ENCODE measurements around the gene ATRX. TPM values are rescaled to one million over a fixed set of nuclear protein-coding genes. Genes with fewer than 3 reads are reported as not detected.
"Not testable (repeated sequence)": the region's sequence is repeated elsewhere in the genome, so short reads cannot be mapped to it uniquely, and the experiment has no call there.

The ATRX gene
- total and polyA plus RNA-seq, 2 experiments from 2014 or later, result 72.5 to 76.0 TPM

DNA sequence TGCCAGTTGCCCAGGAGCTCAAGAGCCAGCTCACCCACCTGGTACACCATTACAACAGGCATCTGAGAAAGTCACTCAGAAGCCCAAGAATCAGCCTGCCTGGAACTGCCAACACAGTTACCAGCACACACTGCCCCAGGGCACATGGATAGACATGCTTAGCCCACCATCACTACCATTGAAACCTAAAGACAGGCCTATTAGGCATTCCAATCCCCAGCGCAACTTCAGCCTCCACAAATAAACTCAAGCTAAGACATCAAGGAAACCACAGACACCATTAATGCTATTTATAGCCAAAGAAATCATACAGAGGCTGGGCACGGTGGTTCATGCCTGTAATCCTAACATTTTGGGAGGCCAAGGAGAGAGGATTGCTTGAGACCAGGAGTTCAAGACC is 42.3 kb downstream of the ATRX start:
- peak in 1 of 2 donors; percentile 0 for DNase-seq (ENCODE audit: low read depth in 1 of 2, low spot score in 1 of 2)
- TF ChIP-seq, protein P1, sequence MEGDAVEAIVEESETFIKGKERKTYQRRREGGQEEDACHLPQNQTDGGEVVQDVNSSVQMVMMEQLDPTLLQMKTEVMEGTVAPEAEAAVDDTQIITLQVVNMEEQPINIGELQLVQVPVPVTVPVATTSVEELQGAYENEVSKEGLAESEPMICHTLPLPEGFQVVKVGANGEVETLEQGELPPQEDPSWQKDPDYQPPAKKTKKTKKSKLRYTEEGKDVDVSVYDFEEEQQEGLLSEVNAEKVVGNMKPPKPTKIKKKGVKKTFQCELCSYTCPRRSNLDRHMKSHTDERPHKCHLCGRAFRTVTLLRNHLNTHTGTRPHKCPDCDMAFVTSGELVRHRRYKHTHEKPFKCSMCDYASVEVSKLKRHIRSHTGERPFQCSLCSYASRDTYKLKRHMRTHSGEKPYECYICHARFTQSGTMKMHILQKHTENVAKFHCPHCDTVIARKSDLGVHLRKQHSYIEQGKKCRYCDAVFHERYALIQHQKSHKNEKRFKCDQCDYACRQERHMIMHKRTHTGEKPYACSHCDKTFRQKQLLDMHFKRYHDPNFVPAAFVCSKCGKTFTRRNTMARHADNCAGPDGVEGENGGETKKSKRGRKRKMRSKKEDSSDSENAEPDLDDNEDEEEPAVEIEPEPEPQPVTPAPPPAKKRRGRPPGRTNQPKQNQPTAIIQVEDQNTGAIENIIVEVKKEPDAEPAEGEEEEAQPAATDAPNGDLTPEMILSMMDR (IDR thresholded peaks at IDR 0.05; ENCODE audit: low read depth, low read length), result no peak
- H3K27ac ChIP-seq, result no peak overlapping the region
- H3K36me3 ChIP-seq, result no peaks in the 10 kb centered on the region
- no peaks in the 10 kb centered on the region for H3K9me3 ChIP-seq (ENCODE audit: low read depth)
- H3K4me1 ChIP-seq (ENCODE audit: low read depth), result no peaks in the 10 kb centered on the region
- H3K27me3 ChIP-seq, result no peaks in the 10 kb centered on the region
- no peak overlapping the region for H3K4me3 ChIP-seq

DNA sequence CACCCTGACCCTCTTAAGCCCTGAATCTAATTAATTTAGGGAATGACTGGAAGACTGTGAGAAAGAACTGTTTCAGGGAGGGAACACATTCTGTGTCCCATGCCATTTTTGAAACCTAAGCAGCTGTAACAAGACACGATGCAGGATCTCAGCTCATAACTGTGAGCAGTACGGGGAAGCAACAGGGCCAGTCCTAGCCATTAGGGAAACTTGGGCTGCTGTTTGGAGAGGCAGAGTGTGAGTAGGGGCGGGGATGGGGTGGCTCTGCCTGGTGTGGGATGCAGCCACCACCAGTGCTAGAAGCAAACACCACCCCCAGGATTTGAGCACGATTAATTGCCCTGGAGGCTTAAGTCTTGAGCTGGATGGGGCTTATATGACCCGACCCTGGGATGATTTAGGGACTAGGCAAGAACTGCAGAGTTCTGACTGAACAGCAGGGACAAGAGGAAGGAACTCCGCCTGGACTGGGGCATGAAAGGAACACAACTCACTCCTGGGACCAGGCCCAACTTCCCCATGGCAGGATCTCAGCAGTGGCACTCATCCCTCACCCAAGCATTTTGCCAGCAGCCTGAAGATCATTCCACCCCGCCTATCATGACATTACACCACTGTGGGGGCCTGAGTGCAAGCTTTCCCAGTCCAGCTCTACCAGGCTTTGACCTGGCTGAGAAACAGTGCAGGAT is 43.1 kb downstream of the ATRX start:
- Histone ChIP-seq H3K9me3 (ENCODE audit: low read depth) (no peaks in the 10 kb centered on the region), H3K4me1 (ENCODE audit: low read depth) (no peaks in the 10 kb centered on the region), H3K27ac (no peak overlapping the region), H3K36me3 (no peaks in the 10 kb centered on the region), H3K4me3 (no peak overlapping the region), H3K27me3 (no peaks in the 10 kb centered on the region)
- DNase-seq (ENCODE audit: low read depth in 1 of 2, low spot score in 1 of 2), result no peak
- TF ChIP-seq, protein P1 (IDR thresholded peaks at IDR 0.05; ENCODE audit: low read depth, low read length), result no peak

DNA sequence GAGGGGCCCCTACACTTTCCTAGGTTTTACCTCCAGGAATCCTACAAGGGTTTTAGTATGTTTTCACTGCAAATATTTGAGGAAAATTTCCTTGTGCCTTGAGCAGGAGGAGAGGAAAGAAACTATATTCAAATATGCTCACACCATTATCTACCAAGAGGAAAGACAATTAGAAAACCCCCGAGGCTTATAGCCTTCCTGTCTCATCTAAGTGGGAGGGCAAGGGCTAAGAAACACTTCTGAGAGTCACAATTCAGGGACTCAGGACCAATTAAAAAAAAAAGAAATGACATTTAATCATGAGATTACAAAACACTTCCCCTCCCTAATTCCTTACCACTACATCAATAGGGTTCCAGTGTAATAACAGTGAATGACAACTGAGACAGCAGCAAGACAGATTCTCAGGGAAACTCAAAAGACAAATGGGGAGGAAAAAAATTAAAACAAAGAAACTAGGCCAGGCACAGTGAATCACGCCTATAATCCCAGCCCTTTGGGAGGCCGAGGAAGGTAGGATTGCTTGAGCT is 45.6 kb downstream of the ATRX start:
- H3K36me3 ChIP-seq, result no peaks in the 10 kb centered on the region
- no peak for DNase-seq (ENCODE audit: low read depth in 1 of 2, low spot score in 1 of 2)
- H3K4me1 ChIP-seq (ENCODE audit: low read depth), result no peaks in the 10 kb centered on the region
- H3K9me3 ChIP-seq (ENCODE audit: low read depth), result no peaks in the 10 kb centered on the region
- TF ChIP-seq, protein P1 (IDR thresholded peaks at IDR 0.05; ENCODE audit: low read depth, low read length), result no peak
- H3K4me3 ChIP-seq, result no peak overlapping the region
- H3K27ac ChIP-seq, result peak overlapping the region; percentile 60
- H3K27me3 ChIP-seq, result no peaks in the 10 kb centered on the region

DNA sequence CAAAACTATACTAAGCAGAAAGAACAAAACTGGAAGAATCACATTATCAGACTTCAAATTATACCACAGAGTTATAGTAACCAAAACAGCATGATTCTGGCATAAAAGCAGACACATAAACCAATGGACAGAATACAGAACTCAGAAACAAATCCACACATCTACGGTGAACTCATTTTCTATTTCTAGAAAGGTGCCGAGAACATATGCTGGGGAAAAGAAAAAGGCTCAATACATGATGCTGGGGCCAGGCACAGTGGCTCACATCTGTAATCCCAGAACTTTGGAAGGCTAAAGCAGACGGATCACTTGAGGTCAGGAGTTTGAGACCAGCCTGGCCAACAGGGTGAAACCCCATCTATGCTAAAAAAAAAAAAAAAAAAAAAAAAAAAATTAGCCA is 52.7 kb downstream of the ATRX start:
- DNase-seq (ENCODE audit: low read depth in 1 of 2, low spot score in 1 of 2), result no peak
- TF ChIP-seq, protein P1 (IDR thresholded peaks at IDR 0.05; ENCODE audit: low read depth, low read length), result no peak
- H3K4me1 ChIP-seq (ENCODE audit: low read depth), result no peaks in the 10 kb centered on the region
- H3K4me3 ChIP-seq, result no peak overlapping the region
- peaks cover 2% of the 10 kb centered on the region for H3K9me3 ChIP-seq (ENCODE audit: low read depth)
- no peaks in the 10 kb centered on the region for H3K36me3 ChIP-seq
- H3K27me3 ChIP-seq, result no peaks in the 10 kb centered on the region
- no peak overlapping the region for H3K27ac ChIP-seq

DNA sequence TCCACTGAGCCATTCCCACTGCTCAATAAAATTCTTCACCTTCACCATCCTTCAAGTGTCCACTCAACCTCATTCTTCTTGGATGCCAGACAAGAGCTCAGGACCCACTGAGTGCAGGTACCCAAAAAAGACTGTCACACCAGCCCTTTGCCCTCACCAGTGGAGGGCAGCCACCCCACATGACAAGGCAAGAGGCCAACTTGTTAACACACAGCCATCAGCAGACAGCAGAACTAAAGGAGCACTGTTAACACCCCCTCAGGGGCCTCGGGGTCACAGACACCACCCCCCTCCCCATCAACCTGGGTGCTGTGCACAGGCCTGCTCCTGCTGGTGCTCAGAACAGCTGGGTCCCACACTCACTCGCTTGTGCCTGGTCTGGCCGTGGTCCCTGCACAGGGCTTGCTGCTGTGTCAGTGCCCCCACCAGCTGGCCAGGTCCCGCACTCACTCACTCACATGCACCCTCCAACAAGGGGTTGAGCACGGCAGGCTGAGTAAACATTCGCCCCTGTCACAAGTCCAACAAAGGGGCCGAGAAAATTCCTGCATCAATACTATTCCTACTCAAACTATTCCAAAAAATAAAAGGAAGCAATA is 54.1 kb downstream of the ATRX start:
- no peak for DNase-seq (ENCODE audit: low read depth in 1 of 2, low spot score in 1 of 2)
- H3K4me1 ChIP-seq (ENCODE audit: low read depth), result no peaks in the 10 kb centered on the region
- peaks cover 2% of the 10 kb centered on the region for H3K9me3 ChIP-seq (ENCODE audit: low read depth)
- TF ChIP-seq, protein P1 (IDR thresholded peaks at IDR 0.05; ENCODE audit: low read depth, low read length), result no peak
- H3K27ac ChIP-seq, result no peak overlapping the region
- no peaks in the 10 kb centered on the region for H3K27me3 ChIP-seq
- H3K4me3 ChIP-seq, result no peak overlapping the region
- no peaks in the 10 kb centered on the region for H3K36me3 ChIP-seq

DNA sequence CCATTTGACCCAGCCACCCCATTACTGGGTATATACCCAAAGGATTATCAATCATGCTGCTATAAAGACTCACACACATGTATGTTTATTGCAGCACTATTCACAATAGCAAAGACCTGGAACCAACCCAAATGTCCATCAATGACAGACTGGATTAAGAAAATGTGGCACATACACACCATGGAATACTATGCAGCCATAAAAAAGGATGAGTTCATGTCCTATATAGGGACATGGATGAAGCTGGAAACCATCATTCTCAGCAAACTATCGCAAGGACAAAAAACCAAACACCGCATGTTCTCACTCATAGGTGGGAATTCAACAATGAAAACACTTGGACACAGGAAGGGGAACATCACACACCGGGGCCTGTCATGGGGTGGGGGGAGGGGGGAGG is 59.9 kb downstream of the ATRX start:
- not testable (repeated sequence) for H3K27me3 ChIP-seq; H3K27ac ChIP-seq; H3K9me3 ChIP-seq (ENCODE audit: low read depth); H3K4me1 ChIP-seq (ENCODE audit: low read depth); H3K4me3 ChIP-seq; DNase-seq (ENCODE audit: low read depth in 1 of 2, low spot score in 1 of 2); H3K36me3 ChIP-seq

Measured in cardiac muscle cell (in vitro differentiated cells and primary cell).